HG02943 (cell line): ENCODE results near the gene ALG10B.
A peak's percentile ranks its signal among the peaks of the same experiment; 100 is the strongest.
"Not testable (repeated sequence)": the region's sequence is repeated elsewhere in the genome, so short reads cannot be mapped to it uniquely, and the experiment has no call there.

Experiments
- ATAC-seq: cut with Tn5 transposase; IDR thresholded peaks from one replicate; pipeline ENCODE4 v1.9.1; 2021; ENCODE audit warnings: mild to moderate bottlenecking, low read depth, moderate library complexity; ENCODE audit not compliant: unreplicated experiment

ALG10B gene

GRCh38 chr12:38316391-38317129 lies at the start of gene ALG10B:
ALG10B (plus strand) TSS chr12:38316774; CDS start chr12:38316894, 120 bp downstream.
- peak; percentile 100 for ATAC-seq

- no peak for ATAC-seq
These were observed 48.0 kb upstream of the ALG10B start for GRCh38 chr12:38268612-38269011.

GRCh38 chr12:38269897-38270296 lies 46.7 kb upstream of the ALG10B start:
- no peak for ATAC-seq

GRCh38 chr12:38279756-38280155 lies 36.8 kb upstream of the ALG10B start:
- no peak for ATAC-seq

- no peak for ATAC-seq
These were observed 33.7 kb upstream of the ALG10B start for GRCh38 chr12:38282886-38283285.

- ATAC-seq: no peak
These were observed 27.2 kb upstream of the ALG10B start for GRCh38 chr12:38289396-38289795.

GRCh38 chr12:38291160-38291559 lies 25.4 kb upstream of the ALG10B start:
- no peak for ATAC-seq

- ATAC-seq: not testable (repeated sequence)
These were observed 13.6 kb upstream of the ALG10B start for GRCh38 chr12:38302972-38303371.

GRCh38 chr12:38321966-38322365 lies 5.4 kb downstream of the ALG10B start:
- ATAC-seq: not testable (repeated sequence)

GRCh38 chr12:38324912-38325311 lies 8.3 kb downstream of the ALG10B start:
- no peak for ATAC-seq

- no peak for ATAC-seq
These were observed 10.8 kb downstream of the ALG10B start for GRCh38 chr12:38327356-38327755.

GRCh38 chr12:38328306-38328895 lies 11.8 kb downstream of the ALG10B start:
- no peak for ATAC-seq

- ATAC-seq: not testable (repeated sequence)
These were observed 13.8 kb downstream of the ALG10B start for GRCh38 chr12:38330414-38330813.

GRCh38 chr12:38332814-38333213 lies 16.2 kb downstream of the ALG10B start:
- ATAC-seq: no peak

GRCh38 chr12:38342444-38342843 lies 25.9 kb downstream of the ALG10B start:
- no peak for ATAC-seq

- not testable (repeated sequence) for ATAC-seq
These were observed 26.7 kb downstream of the ALG10B start for GRCh38 chr12:38343256-38343655.

- not testable (repeated sequence) for ATAC-seq
These were observed 27.3 kb downstream of the ALG10B start for GRCh38 chr12:38343916-38344315.

GRCh38 chr12:38350342-38351174 lies 34.0 kb downstream of the ALG10B start:
- peak; percentile 98 for ATAC-seq

GRCh38 chr12:38351175-38351508 lies 34.6 kb downstream of the ALG10B start:
- ATAC-seq: peak; percentile 23

GRCh38 chr12:38367506-38367905 lies 50.9 kb downstream of the ALG10B start:
- no peak for ATAC-seq

GRCh38 chr12:38370311-38370710 lies 53.7 kb downstream of the ALG10B start:
- no peak for ATAC-seq
